GM21515 (cell line): ENCODE measurements around the gene TRAM1L1.

Source experiments
- ATAC-seq: cut with Tn5 transposase; IDR thresholded peaks from one replicate; pipeline ENCODE4 v1.9.1; 2021; ENCODE audit not compliant: unreplicated experiment

Gene TRAM1L1

DNA sequence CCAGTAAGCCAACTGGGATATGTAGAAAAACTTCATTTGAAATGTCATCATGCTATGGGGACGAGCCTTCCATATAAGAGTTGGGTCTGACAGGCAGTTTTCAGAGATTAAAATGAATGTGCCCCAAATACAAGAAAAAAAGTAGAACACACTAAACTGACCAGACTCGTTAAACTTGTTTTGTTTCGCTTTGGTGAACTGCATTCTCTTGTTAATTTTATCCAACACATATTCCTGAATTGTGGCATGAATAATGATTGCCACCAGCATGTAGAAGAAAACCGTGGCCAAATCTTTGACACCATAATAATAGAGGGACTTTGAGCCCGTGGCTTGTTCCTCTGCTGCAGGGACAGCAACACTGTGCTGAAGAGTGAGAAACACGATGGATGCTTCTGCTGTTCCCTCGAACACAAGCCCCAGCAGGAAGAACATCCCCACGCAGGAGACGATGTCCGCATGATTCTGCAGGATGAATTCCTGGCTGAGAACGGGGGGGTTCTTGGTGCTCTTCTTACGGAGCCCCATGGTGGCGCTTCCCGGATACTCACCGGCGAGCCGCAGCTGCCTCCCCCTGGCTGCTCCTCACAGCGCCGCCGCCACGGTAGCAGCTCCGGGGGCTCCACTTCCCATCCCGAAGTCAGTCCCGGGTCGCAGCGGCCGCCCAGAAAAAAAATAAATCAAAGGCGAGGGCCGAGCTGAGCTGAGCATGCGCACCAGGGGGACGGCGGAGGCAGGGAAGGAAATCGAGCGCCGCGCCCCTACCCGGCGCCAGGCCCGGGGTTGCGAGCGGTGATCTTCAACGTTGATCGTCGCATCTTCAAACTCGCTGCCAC, at the start of gene TRAM1L1:
TRAM1L1 (minus strand) TSS at position 711 of the 836 bp plus-strand sequence; CDS start at position 528, 183 bp downstream.
- no peak for ATAC-seq

- no peak for ATAC-seq
These were observed 49.0 kb upstream of the TRAM1L1 start for GRCh38 chr4:117134386-117134785.

- ATAC-seq: no peak
These were observed 11.5 kb upstream of the TRAM1L1 start for GRCh38 chr4:117096886-117097285.

- ATAC-seq: no peak
These were observed 11.1 kb upstream of the TRAM1L1 start for GRCh38 chr4:117096462-117096861.

DNA sequence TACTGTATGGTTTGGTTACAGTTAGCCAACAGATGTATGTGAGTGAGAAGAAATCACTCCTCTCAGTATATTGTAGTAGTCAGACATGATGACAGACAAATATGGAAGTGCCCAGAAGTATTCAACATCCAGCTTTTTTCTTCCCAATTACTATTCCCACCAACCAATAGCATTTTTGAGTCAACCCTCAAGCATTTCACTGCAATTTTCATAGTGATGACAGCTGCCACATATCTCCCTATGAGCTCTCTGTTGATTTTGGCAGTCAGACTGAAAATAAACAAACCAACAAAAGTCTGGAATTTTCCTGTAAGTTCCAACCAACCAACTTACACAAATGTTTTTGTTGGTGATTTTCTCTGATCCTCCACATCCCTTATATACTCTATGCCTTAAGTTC, 8.2 kb upstream of the TRAM1L1 start:
- ATAC-seq: no peak

DNA sequence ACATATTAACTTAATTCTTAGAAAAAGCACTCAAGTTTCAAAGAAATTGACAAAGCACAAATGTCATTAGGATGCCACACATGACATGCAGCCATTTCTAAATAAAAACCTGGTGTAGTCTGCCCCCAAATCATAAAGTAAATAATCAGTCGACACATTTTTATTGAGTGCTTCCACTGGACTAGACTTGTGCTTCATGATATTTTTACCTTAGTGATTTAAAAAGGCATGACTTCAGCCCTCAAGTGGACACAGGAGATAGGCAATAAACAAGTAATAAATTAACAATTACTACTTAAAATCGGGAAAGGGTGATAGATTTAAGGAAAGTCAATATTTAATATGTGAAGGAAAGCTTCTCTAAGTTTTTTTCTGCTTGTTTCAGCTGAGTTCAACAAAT, 7.6 kb downstream of the TRAM1L1 start:
- no peak for ATAC-seq

DNA sequence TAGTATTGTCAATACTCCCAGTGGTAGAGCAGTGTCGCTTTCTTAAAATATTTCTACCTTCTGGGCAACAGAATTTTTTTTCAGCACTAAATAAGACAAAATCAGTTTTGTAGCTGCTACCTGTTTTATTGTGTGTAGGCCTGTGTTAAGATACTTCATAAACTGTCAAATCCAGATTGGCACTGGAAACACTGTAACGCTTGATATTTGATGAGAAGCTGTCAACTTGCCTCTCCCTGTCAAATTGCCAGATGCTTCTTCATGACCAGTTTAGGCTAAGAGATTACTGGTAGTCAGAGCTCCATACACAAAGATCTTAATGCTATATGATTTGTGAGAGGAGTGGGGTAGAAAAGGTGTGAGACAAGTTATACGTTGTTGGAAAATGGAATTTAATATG, 17.3 kb downstream of the TRAM1L1 start:
- no peak for ATAC-seq

DNA sequence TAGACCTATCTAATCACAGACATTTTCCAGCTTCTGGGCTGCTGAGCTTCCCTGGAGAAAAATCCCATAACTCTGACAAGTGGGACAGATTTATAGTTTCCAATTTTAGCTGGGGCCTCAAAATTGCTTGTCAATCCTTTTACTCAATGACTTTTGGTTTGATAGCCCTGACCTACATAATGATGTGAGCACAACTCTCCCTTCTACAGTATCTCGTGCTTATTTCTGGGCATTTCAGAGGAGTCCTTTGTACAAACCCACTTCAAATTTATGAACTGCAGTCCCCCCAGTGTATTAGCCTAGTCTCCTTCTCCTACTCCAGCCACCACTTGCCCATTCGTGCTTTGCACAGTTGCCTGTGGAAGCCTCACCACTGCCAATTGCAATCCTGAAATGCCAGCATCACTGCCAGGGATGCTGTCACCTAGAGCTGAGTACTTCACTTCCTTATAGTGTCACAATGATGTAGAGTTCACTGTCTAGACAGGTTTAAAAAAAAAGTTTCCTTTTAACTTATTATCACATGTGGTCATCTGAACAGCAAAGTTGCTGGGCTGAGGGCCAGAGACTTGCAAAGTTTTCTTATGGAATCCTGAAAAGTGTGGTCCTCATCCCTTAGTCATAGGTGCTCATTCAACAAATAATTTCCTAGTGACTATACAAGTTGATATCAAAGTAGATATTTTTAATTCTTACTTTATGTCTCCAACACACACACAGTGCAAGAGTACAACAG, 21.2 kb downstream of the TRAM1L1 start:
- no peak for ATAC-seq

DNA sequence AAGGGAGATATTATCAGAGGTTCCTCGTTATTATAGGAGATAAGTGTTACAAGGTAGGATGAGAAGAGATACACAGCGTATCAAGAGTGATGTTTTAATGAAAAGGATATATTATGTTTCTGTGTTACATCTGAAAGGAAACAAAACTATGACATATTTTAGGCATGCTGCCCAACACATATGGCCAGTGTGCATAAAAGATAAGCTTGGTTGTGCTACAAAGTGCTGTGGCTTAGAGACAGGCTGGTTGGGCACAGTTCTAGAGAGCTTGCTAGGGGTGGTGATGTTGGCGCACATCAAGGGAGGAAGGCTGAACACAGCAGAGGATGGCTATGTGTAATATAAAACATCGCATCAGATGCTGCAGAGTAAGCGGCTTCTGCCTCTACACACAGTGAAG, 42.4 kb downstream of the TRAM1L1 start:
- ATAC-seq: no peak
